ENCODE data around the gene NDRG3. TPM values are rescaled to one million over a fixed set of nuclear protein-coding genes. Genes with fewer than 3 reads are reported as not detected.

NDRG3 gene
- total RNA-seq, 1 experiment from 2014 or later: 23.6 TPM

GRCh38 chr20:36754656-36755222, 8.8 kb upstream of the NDRG3 start:
- Histone ChIP-seq H3T11ph (ENCODE audit: low read length) (no peak overlapping the region), H2BK12ac (ENCODE audit: insufficient read length, low read depth, low read length) (no peak overlapping the region), H3K4me2 (ENCODE audit: insufficient read depth, insufficient read length, low read length) (no peak overlapping the region), H3K4ac (ENCODE audit: low read depth, low read length) (no peak overlapping the region), H3K27ac (ENCODE audit: insufficient read length, low read depth, low read length) (no peak overlapping the region), H3K14ac (ENCODE audit: insufficient read depth, low read length) (no peak overlapping the region), H3K27me3 (ENCODE audit: insufficient read depth, low read length) (no peaks in the 10 kb centered on the region), H3K23me2 (ENCODE audit: insufficient read length, low read depth, low read length, poor library complexity, severe bottlenecking) (peaks cover 2% of the 10 kb centered on the region), H3K56ac (ENCODE audit: insufficient read length, low read depth, low read length) (no peak overlapping the region), H3K9ac (ENCODE audit: extremely low read depth, insufficient read length, low read length) (no peak overlapping the region), H4K5ac (ENCODE audit: insufficient read length, low read depth, low read length) (no peak overlapping the region), H4K91ac (ENCODE audit: insufficient read length, low read depth, low read length) (no peak overlapping the region), H3K79me2 (ENCODE audit: insufficient read depth, low read length) (no peaks in the 10 kb centered on the region), H3K18ac (ENCODE audit: insufficient read length, low read depth, low read length) (no peak overlapping the region), H2BK20ac (ENCODE audit: low read depth, low read length, poor library complexity, severe bottlenecking) (no peak overlapping the region), H3K4me1 (ENCODE audit: insufficient read depth, low read length) (no peaks in the 10 kb centered on the region), H4K20me1 (ENCODE audit: control insufficient read depth, insufficient read depth, insufficient read length) (no peaks in the 10 kb centered on the region), H2BK15ac (ENCODE audit: low read depth, low read length) (no peak overlapping the region), H2AK5ac (ENCODE audit: insufficient read length, low read length) (no peak overlapping the region), H2AFZ (ENCODE audit: low read length) (no peak overlapping the region), H2BK120ac (ENCODE audit: low read depth, low read length, poor library complexity, severe bottlenecking) (no peak overlapping the region), H3K23ac (ENCODE audit: insufficient read length, low read depth, low read length) (no peak overlapping the region), H2BK5ac (ENCODE audit: insufficient read length, low read length) (no peak overlapping the region), H3K9me3 (ENCODE audit: control insufficient read depth, low read depth, low read length) (no peaks in the 10 kb centered on the region), H3K79me1 (ENCODE audit: insufficient read depth, low read depth, low read length, poor library complexity, severe bottlenecking) (no peaks in the 10 kb centered on the region), H4K8ac (replicated peaks; ENCODE audit: insufficient read length, low read depth, low read length) (no peak overlapping the region)
- H3K4me1 Mint-ChIP-seq: no peaks in the 10 kb centered on the region
- no peak overlapping the region for H3K27ac Mint-ChIP-seq
- peaks cover 30 to 75% (median 67%) of the 10 kb centered on the region in 3 experiments for H3K36me3 Mint-ChIP-seq (ENCODE audit: insufficient read depth in 1 of 3, low read depth in 3 of 3)
- H3K9me3 Mint-ChIP-seq: no peaks in the 10 kb centered on the region
- no peak overlapping the region for H3K4me3 Mint-ChIP-seq
- H3K27me3 Mint-ChIP-seq (ENCODE audit: low read depth): no peaks in the 10 kb centered on the region; the same call in 1 of the 2 replicates
- DNase-seq: peak; percentile 63
- no CpG with 5 or more reads among the region's 2 CpGs for WGBS (ENCODE audit: extremely low coverage, insufficient read length, low lambda C conversion rate)
- peak; percentile 82 for TF ChIP-seq CTCF (conservative IDR thresholded peaks at IDR 0.05)
